Esophagus (tissue), 2 donors: ENCODE data around the gene UBE2D4. TPM values are rescaled to one million over a fixed set of nuclear protein-coding genes. Genes with fewer than 3 reads are reported as not detected.
A peak's percentile ranks its signal among the peaks of the same experiment; 100 is the strongest.
"Not testable (repeated sequence)": the region's sequence is repeated elsewhere in the genome, so short reads cannot be mapped to it uniquely, and the experiment has no call there.

Experiments
- H3K27ac ChIP-seq, 2 donors: one replicate each; pipeline ENCODE4 v1.5.1; 2013; ENCODE audit warnings: low read depth in 2 of 2, mild to moderate bottlenecking in 2 of 2, inconsistent platforms in 1 of 2, low read length in 1 of 2, moderate library complexity in 1 of 2
- H3K27me3 ChIP-seq, 2 donors: one replicate each; pipeline ENCODE4 v1.6.1; 2013; ENCODE audit warnings: low read length in 2 of 2, control low read depth in 1 of 2, mild to moderate bottlenecking in 1 of 2; ENCODE audit not compliant: insufficient read depth in 2 of 2, control insufficient read depth in 1 of 2
- H3K36me3 ChIP-seq, 2 donors: one replicate each; pipeline ENCODE4 v1.6.1; 2013; ENCODE audit warnings: low read length in 1 of 2; ENCODE audit not compliant: control insufficient read depth in 2 of 2, insufficient read depth in 2 of 2
- H3K4me1 ChIP-seq, 2 donors: one replicate each; pipeline ENCODE4 v1.6.1; 2013; ENCODE audit warnings: low read length in 1 of 2; ENCODE audit not compliant: control insufficient read depth in 2 of 2, insufficient read depth in 2 of 2
- H3K4me3 ChIP-seq, 2 donors: one replicate each; pipeline ENCODE4 v1.5.1; 2013; ENCODE audit warnings: low read length in 2 of 2, mild to moderate bottlenecking in 2 of 2, low read depth in 1 of 2, moderate library complexity in 1 of 2
- H3K9me3 ChIP-seq, 2 donors: one replicate each; pipeline ENCODE4 v1.6.1; 2013; ENCODE audit warnings: mild to moderate bottlenecking in 2 of 2, low read depth in 1 of 2, low read length in 1 of 2, moderate library complexity in 1 of 2; ENCODE audit not compliant: control insufficient read depth in 2 of 2, insufficient read depth in 1 of 2
- WGBS, 2 donors: extraction: QIAGEN DNeasy Blood & Tissue Kit; methylation state at CpG; one replicate each; pipeline ENCODE4 v1.1.7; 2013; 5-methylcytosine and 5-hydroxymethylcytosine counted together
- polyA plus RNA-seq, 2 donors: library from polyadenylated mRNA; stranded (reverse); fragments of 200-250 nt; gene quantifications; one replicate each; pipeline ENCODE4 v1.2.3, GENCODE V29; 2013
- donor health status: healthy with polysubstance abuse.
- donor health status: Bipolar disorder and iron deficiency.

The UBE2D4 gene
- polyA plus RNA-seq, 2 donors, result 8.3 to 8.5 TPM

- not testable (repeated sequence) for H3K36me3 ChIP-seq, H3K4me3 ChIP-seq, H3K27me3 ChIP-seq, H3K4me1 ChIP-seq, H3K9me3 ChIP-seq
- peak overlapping the region; percentile 77 to 85 for H3K27ac ChIP-seq
- WGBS, 2 donors, result 59 to 60% methylated on average over 7 of the region's 7 CpGs
These were observed 66.7 kb downstream of the UBE2D4 start for GRCh38 chr7:43992896-43993295.

- 96 to 97% methylated on average over 6 of the region's 6 CpGs for WGBS, 2 donors
These were observed 68.4 kb downstream of the UBE2D4 start for GRCh38 chr7:43994681-43995080.

GRCh38 chr7:43997532-43997931 lies 71.3 kb downstream of the UBE2D4 start, which contains the start of gene SPDYE1:
Gene SPDYE1, plus strand, starts transcription at chr7:43997897. Its CDS starts 2,053 bp downstream, at chr7:43999950.
- H3K27me3 ChIP-seq, H3K4me1 ChIP-seq, H3K4me3 ChIP-seq, H3K36me3 ChIP-seq, H3K9me3 ChIP-seq: not testable (repeated sequence)
- H3K27ac ChIP-seq, result peak within 1 kb of the TSS in 1 of 2 donors; percentile 31
- 73 to 100% methylated on average over 1 to 3 of the region's 3 CpGs for WGBS, 2 donors

More at GRCh38 chr7:43994681-43995080, 68.4 kb downstream of the UBE2D4 start:
- not testable (repeated sequence) for H3K9me3 ChIP-seq, H3K4me3 ChIP-seq, H3K36me3 ChIP-seq, H3K4me1 ChIP-seq, H3K27ac ChIP-seq, H3K27me3 ChIP-seq

Other genes with a start within 250 kb of the UBE2D4 start
- 10 to 100 TPM; 24.2 to 32.3 TPM for gene COA1, start 196.9 kb upstream of the UBE2D4 start, polyA plus RNA-seq
- gene BLVRA, start 167.8 kb upstream of the UBE2D4 start, polyA plus RNA-seq, result 10 to 100 TPM; 58.5 to 87.5 TPM
- 100 to 1,000 TPM in 1 of 2 donors, 10 to 100 TPM in 1; 70.4 to 156 TPM for gene MRPS24, start 56.9 kb upstream of the UBE2D4 start, polyA plus RNA-seq
- 10 to 100 TPM; 12.2 to 18.8 TPM for gene URGCP, start 19.8 kb upstream of the UBE2D4 start, polyA plus RNA-seq
- gene SPDYE1, start 71.5 kb downstream of the UBE2D4 start, polyA plus RNA-seq, result under 1 TPM in 1 of 2 donors, not detected in 1; 0.01 TPM
- gene DBNL, start 118.3 kb downstream of the UBE2D4 start, polyA plus RNA-seq, result 100 to 1,000 TPM; 157 to 215 TPM
- 1 to 10 TPM; 2.1 to 3.8 TPM for gene PGAM2, start 139.1 kb downstream of the UBE2D4 start, polyA plus RNA-seq
- 10 to 100 TPM; 11.4 to 26.3 TPM for gene POLM, start 156.1 kb downstream of the UBE2D4 start, polyA plus RNA-seq
- 10 to 100 TPM in 1 of 2 donors, 1 to 10 TPM in 1; 8.8 to 19.9 TPM for gene AEBP1, start 177.9 kb downstream of the UBE2D4 start, polyA plus RNA-seq
- gene POLD2, start 197.1 kb downstream of the UBE2D4 start, polyA plus RNA-seq, result 10 to 100 TPM; 60.1 to 94.9 TPM
- gene MYL7, start 214.9 kb downstream of the UBE2D4 start, polyA plus RNA-seq, result under 1 TPM; 0.12 to 0.53 TPM